Activated CD8-positive, alpha-beta memory T cell treated with anti-CD3 and anti-CD28 coated beads, Interleukin-2, amount 10 ng/mL, durations not matched to agents 7 days and 5 days (primary cell): ENCODE results near the gene SMARCAL1. TPM values are rescaled to one million over a fixed set of nuclear protein-coding genes. Genes with fewer than 3 reads are reported as not detected.

ENCODE experiments used
- ATAC-seq: fragments of 150-1000 bp; cut with Tn5 transposase; one replicate; pipeline ENCODE4 v1.10.0; 2021; ENCODE audit warnings: moderate library complexity
- CTCF ChIA-PET: fragments of 350-600 bp; sonication (Branson Sonifier 250); formaldehyde crosslinking; loops from one replicate; lab custom pipeline; 2021; ENCODE audit warnings: antibody characterized with exemption; lab: Charles Lee
- DNase-seq: peaks from one replicate; pipeline ENCODE4 v3.0.0-alpha.2; 2020
- H3K27ac Mint-ChIP-seq: one replicate; pipeline ENCODE4 v1.8.0; 2021; ENCODE audit warnings: mild to moderate bottlenecking, mixed read lengths
- H3K27me3 Mint-ChIP-seq: one replicate; pipeline ENCODE4 v1.8.0; 2021; ENCODE audit warnings: mixed read lengths
- H3K36me3 Mint-ChIP-seq: one replicate; pipeline ENCODE4 v1.8.0; 2021; ENCODE audit warnings: mild to moderate bottlenecking, mixed read lengths
- H3K4me1 Mint-ChIP-seq: one replicate; pipeline ENCODE4 v1.8.0; 2021; ENCODE audit warnings: mixed read lengths
- H3K4me3 Mint-ChIP-seq: one replicate; pipeline ENCODE4 v1.8.0; 2021; ENCODE audit warnings: mild to moderate bottlenecking, moderate library complexity, mixed read lengths
- H3K9me3 Mint-ChIP-seq: one replicate; pipeline ENCODE4 v1.8.0; 2022; ENCODE audit warnings: low read depth, mixed read lengths
- total RNA-seq, 2 experiments: library from RNA; stranded (reverse); gene quantifications; one replicate each; pipeline ENCODE4 v1.2.3, GENCODE V29; 2021

SMARCAL1 gene
- 10 to 100 TPM; 29.6 to 30.7 TPM for total RNA-seq

DNA sequence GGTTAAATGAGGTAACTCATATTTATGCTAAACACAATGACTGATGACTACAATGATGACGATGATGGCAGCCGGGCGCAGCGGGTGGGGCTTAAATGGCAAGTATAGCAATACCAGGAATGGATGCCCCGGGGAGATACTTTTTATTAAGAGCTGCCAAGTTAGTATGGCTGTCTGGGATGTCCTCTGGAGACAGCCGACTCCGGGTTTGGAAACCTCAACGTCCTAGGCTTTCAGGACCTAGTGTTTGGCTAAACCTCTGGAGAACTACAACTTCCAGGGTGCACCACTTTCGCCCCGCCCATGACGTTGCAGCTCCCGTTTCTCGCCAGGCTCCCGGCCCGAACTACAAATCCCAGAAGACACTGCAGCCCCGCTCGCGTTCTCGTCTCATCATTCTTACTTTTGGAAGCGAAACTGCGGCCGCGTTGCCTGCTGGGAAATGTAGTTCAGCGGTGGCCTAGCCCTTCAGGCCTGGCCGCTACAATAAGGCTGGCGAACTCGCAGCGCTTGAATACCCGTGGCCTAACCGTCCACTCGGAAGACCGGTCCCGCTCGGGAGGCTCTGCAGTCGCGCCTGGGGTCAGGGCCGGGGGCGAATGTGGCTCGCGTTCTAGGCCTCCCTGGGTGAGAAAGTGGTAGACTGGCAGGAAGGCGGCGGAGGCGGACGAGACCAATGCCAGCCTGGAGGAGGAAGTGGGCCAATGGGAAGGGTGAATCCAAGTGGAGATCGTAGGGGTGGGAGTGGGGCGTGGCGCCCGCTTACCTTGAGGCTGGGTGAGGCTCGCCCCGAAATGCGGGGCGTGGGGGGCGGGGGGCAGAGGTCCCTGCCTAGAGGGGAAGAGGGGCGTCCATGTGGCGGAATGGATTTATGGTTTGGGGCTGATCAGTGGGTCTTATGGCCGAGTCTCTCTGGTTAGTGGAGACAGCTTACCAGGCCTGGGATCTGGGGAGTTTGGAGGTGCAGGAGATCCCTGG, at the start of gene SMARCAL1:
SMARCAL1 (plus strand) TSS at position 463 of the 978 bp plus-strand sequence. CDS start 2,221 bp downstream, outside the sequence.
- peaks cover 26% of the 10 kb centered on the region for H3K4me1 Mint-ChIP-seq
- H3K27me3 Mint-ChIP-seq, result peaks cover 17% of the 10 kb centered on the region
- peak within 1 kb of the TSS; percentile 89 for H3K27ac Mint-ChIP-seq
- peak; percentile 89 for ATAC-seq
- DNase-seq, result peak; percentile 100
- H3K4me3 Mint-ChIP-seq, result peak within 1 kb of the TSS; percentile 96
- H3K9me3 Mint-ChIP-seq, result no peaks in the 10 kb centered on the region
- CTCF ChIA-PET, result interaction anchor here (1.0 kb wide), 4 partner anchors 9 to 215 kb away, joined by 3 to 4 read pairs (median 3); no protein-coding TSS in a partner anchor
- H3K36me3 Mint-ChIP-seq, result peaks cover 12% of the 10 kb centered on the region

GRCh38 chr2:216362730-216363129, 49.6 kb upstream of the SMARCAL1 start:
- H3K27ac Mint-ChIP-seq, result no peak overlapping the region
- no peaks in the 10 kb centered on the region for H3K9me3 Mint-ChIP-seq
- no peaks in the 10 kb centered on the region for H3K36me3 Mint-ChIP-seq
- CTCF ChIA-PET, result interaction anchor here (0.9 kb wide), 1 partner anchor 10 kb away, joined by 3 read pairs; the partner anchor contains the start of gene MARCHF4
- ATAC-seq (no peak), DNase-seq (no peak)
- peaks cover 54% of the 10 kb centered on the region for H3K27me3 Mint-ChIP-seq
- no peaks in the 10 kb centered on the region for H3K4me1 Mint-ChIP-seq
- H3K4me3 Mint-ChIP-seq, result no peak overlapping the region

DNA sequence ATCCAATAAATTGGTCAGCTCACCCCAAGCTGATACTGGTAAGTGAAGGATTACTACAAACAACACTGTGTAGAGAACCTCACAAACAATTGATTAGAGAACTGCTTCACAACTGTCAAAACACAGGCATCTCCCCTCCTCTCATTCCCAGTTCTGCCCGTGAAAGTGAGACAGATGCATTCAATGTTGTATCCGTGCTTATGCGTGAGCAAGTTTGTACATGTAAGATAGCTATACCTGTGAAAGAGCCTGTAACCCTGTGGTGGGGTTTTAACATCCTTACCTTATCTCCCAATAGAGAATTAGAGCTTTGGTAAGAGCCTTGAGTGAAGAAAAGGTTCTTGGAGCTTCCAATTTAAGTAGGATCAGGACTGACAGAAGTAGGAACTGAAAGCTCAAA, 49.1 kb upstream of the SMARCAL1 start:
- DNase-seq (no peak), ATAC-seq (no peak)
- no peak overlapping the region for H3K4me3 Mint-ChIP-seq
- no peaks in the 10 kb centered on the region for H3K4me1 Mint-ChIP-seq
- no peak overlapping the region for H3K27ac Mint-ChIP-seq
- peaks cover 55% of the 10 kb centered on the region for H3K27me3 Mint-ChIP-seq
- H3K9me3 Mint-ChIP-seq, result no peaks in the 10 kb centered on the region
- CTCF ChIA-PET, result interaction anchor here (0.9 kb wide), 1 partner anchor 9 kb away, joined by 3 read pairs; the partner anchor contains the start of gene MARCHF4
- H3K36me3 Mint-ChIP-seq, result no peaks in the 10 kb centered on the region

GRCh38 chr2:216365518-216365917, 46.8 kb upstream of the SMARCAL1 start:
- peaks cover 64% of the 10 kb centered on the region for H3K27me3 Mint-ChIP-seq
- CTCF ChIA-PET, result no interaction called here
- H3K4me3 Mint-ChIP-seq, result no peak overlapping the region
- DNase-seq (no peak), ATAC-seq (no peak)
- H3K9me3 Mint-ChIP-seq, result no peaks in the 10 kb centered on the region
- H3K4me1 Mint-ChIP-seq, result no peaks in the 10 kb centered on the region
- no peak overlapping the region for H3K27ac Mint-ChIP-seq
- H3K36me3 Mint-ChIP-seq, result no peaks in the 10 kb centered on the region

DNA sequence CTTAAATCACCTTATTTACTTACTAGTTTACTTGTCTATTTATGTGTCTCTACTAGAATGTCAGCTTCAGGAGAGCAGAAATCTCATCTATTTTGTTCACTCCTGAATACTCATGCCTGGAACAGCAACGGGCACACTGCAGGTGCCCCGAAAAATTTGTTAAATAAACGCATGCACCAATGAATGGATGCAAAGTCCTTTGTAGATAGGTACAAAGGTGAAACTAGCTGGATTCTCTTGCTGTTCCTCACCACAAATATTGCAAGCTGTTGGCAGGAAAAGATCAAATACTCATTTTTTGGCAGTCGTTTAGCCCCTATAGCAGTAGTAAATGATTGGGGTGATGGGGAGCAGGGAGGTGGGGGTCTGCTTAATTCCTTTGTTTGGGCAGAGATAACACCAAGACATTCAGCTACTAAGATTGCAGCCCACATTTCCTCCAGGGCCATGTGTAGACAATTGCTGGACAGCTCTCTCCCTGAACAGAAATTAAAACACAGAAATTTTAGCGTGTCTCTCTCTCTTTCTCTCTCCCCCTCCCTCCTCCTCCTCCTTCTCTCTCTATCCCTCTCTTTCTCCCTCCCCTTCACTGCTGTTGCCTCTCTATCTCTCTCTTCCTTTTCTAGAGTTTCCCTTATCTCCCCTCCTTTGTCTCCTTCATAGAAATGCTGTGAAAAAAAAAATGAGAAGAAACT, 45.4 kb upstream of the SMARCAL1 start:
- Mint-ChIP-seq H3K27ac (no peak overlapping the region), H3K27me3 (peaks cover 64% of the 10 kb centered on the region), H3K9me3 (no peaks in the 10 kb centered on the region), H3K4me3 (no peak overlapping the region), H3K4me1 (no peaks in the 10 kb centered on the region), H3K36me3 (no peaks in the 10 kb centered on the region)
- no peak for DNase-seq
- CTCF ChIA-PET, result interaction anchor here (1.6 kb wide), 1 partner anchor 14 kb away, joined by 5 read pairs; no protein-coding TSS in a partner anchor
- no peak for ATAC-seq

DNA sequence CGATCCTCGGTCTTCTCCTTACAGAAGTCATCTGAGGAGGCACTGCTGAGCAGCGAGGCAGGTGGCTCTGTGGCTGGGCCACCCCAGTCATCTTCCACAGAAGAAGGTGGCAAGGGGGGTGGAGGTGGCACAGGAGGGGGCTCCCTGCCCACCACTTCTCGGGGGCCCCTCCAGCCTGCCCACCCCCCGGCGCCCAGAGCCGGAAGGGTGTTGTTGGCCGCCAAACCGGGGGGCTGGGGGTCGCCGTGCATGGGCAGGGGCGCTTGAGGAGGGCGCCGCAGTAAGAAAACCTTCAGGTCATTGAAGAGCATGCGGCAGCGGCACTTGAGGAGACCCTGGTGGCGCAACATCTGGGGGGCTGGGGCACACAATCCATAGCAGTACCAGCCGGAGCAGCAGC, 42.5 kb upstream of the SMARCAL1 start:
- H3K36me3 Mint-ChIP-seq, result no peaks in the 10 kb centered on the region
- no peak for DNase-seq
- peaks cover 13% of the 10 kb centered on the region for H3K4me1 Mint-ChIP-seq
- peaks cover 73% of the 10 kb centered on the region for H3K27me3 Mint-ChIP-seq
- CTCF ChIA-PET, result no interaction called here
- no peak overlapping the region for H3K27ac Mint-ChIP-seq
- no peaks in the 10 kb centered on the region for H3K9me3 Mint-ChIP-seq
- no peak for ATAC-seq
- H3K4me3 Mint-ChIP-seq, result no peak overlapping the region

DNA sequence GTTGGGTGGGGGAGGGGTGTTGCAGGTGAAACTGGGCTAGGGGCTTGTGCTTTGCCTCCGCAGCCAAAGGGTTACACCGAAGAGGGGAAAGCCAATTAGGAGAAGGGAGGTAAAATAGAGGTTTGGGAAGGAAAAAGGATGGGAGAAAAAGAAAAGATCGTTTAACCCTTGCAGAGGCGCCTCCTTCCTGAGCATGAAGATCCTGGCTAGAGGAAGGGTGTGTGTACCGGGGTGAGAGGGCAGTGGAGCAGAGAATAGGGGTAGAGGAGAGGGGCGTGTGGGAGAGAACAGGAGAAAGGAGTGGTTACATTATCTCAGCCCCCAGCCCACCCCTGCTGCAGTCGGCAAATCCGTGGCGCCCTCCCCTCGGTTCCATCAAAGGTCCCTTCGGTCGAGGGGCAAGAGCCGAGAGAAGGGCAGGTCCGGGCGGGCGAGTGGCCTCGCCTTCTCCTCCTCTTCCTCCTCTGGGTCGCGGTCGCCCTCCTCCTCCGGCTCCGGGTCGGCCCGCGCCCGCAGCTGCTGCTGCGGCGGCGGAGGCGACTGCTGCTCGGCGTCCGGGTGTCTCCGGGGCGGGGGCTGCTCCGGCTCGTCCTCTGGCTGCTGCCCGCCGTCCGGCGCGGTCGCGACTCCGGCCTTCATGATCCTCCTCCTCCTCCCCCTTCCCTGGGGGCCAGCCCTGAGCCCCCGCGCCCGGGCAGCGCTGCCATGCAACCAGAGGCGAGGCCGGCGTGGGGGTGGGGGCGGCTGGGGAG, 41.1 kb upstream of the SMARCAL1 start:
- CTCF ChIA-PET, result interaction anchor here (2.3 kb wide), 1 partner anchor 20 kb away, joined by 7 read pairs; no protein-coding TSS in a partner anchor
- H3K4me3 Mint-ChIP-seq, result no peak overlapping the region

GRCh38 chr2:216371721-216372702, 40.3 kb upstream of the SMARCAL1 start, which contains the start of gene MARCHF4:
TSS of gene MARCHF4 (minus strand) at chr2:216372483. CDS start at chr2:216370260, 2,223 bp downstream.
- no peak within 1 kb of the TSS for H3K27ac Mint-ChIP-seq
- peaks cover 13% of the 10 kb centered on the region for H3K4me1 Mint-ChIP-seq
- no peaks in the 10 kb centered on the region for H3K36me3 Mint-ChIP-seq
- H3K4me3 Mint-ChIP-seq, result no peak within 1 kb of the TSS
- ATAC-seq, result peak; percentile 73
- peaks cover 66% of the 10 kb centered on the region for H3K27me3 Mint-ChIP-seq
- DNase-seq, result peak; percentile 69
- CTCF ChIA-PET, result interaction anchor here (0.9 to 2.3 kb wide), 3 partner anchors 9 to 262 kb away, joined by 3 to 7 read pairs (median 3); no protein-coding TSS in a partner anchor
- no peaks in the 10 kb centered on the region for H3K9me3 Mint-ChIP-seq

More for the DNA sequence above, 41.1 kb upstream of the SMARCAL1 start:
- Mint-ChIP-seq H3K4me1 (peaks cover 13% of the 10 kb centered on the region), H3K27ac (no peak overlapping the region), H3K36me3 (no peaks in the 10 kb centered on the region), H3K9me3 (no peaks in the 10 kb centered on the region), H3K27me3 (peaks cover 72% of the 10 kb centered on the region)
- no peak for ATAC-seq
- no peak for DNase-seq

DNA sequence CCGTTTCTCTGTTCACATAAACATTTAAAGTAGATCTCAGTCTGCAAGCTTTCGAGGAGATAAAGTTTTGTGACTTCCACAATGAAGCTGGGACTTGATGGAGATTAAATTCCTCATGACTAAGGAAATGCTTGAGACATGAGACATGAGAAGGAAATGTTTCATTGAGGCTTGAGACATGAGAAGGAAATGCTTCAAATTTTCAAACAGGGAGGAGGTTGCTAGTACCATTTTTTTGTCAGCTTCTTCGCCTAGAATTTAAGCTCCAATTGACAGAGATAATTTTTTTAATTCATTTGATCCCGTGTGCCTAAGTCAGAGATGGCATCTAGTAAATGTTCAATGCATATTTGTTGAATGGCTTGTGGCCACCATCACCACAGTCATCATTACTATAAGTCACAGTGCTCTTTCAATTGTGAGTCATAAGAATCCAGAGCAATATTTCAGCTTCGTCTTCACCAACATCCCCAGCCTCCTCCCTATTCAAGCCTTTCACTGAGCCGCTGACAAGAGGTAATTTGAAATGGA, 39.5 kb upstream of the SMARCAL1 start:
- H3K4me1 Mint-ChIP-seq, result peaks cover 13% of the 10 kb centered on the region
- no peak for ATAC-seq
- no peaks in the 10 kb centered on the region for H3K9me3 Mint-ChIP-seq
- H3K27me3 Mint-ChIP-seq, result peaks cover 62% of the 10 kb centered on the region
- no peak overlapping the region for H3K27ac Mint-ChIP-seq
- H3K4me3 Mint-ChIP-seq, result no peak overlapping the region
- no peaks in the 10 kb centered on the region for H3K36me3 Mint-ChIP-seq
- DNase-seq, result no peak
- CTCF ChIA-PET, result interaction anchor here (0.9 to 2.3 kb wide), 3 partner anchors 10 to 263 kb away, joined by 3 to 7 read pairs (median 3); no protein-coding TSS in a partner anchor

GRCh38 chr2:216373896-216374295, 38.4 kb upstream of the SMARCAL1 start:
- Mint-ChIP-seq H3K4me1 (peaks cover 13% of the 10 kb centered on the region), H3K9me3 (no peaks in the 10 kb centered on the region), H3K36me3 (no peaks in the 10 kb centered on the region), H3K4me3 (no peak overlapping the region), H3K27ac (no peak overlapping the region), H3K27me3 (peaks cover 56% of the 10 kb centered on the region)
- DNase-seq (no peak), ATAC-seq (no peak)
- CTCF ChIA-PET, result no interaction called here

GRCh38 chr2:216375286-216375685, 37.0 kb upstream of the SMARCAL1 start:
- Mint-ChIP-seq H3K4me1 (peaks cover 13% of the 10 kb centered on the region), H3K9me3 (no peaks in the 10 kb centered on the region), H3K36me3 (no peaks in the 10 kb centered on the region), H3K4me3 (no peak overlapping the region), H3K27ac (no peak overlapping the region), H3K27me3 (peaks cover 49% of the 10 kb centered on the region)
- DNase-seq (no peak), ATAC-seq (no peak)
- CTCF ChIA-PET, result no interaction called here
